ENCODE results near the gene KIAA2012.

The KIAA2012 gene

DNA sequence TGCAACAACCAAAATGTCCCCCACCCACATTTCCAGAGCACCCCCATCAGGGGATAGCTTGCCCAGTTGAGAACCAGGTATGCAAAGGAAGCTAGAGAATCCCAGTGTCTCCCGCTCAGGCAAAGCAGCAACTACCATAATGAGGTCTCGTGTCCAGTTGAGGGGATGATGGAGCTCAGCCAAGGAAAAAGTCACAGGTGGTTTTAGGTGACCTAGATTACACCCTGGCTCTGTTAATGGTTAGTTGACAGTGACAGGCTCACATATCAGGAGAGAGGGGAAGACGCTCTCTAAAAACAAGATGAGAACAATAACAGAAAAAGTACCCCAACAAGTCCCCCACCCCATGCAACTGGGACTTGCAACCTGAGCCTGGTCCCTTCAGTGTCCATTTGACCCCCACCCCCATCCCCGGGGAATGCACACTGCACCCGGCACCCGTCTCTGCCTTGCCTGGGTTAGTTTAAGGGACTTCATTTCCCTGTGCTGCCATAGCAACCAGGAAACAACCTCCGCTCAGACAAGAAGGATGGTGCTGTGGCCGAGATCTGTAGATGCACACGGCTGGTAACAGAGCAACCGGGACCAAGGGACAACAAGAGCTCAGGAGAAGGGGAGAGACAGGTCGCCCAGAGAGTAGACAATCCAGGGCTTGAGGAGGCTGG lies at the start of gene KIAA2012:
KIAA2012 (plus strand) TSS at position 519 of the 665 bp plus-strand sequence. CDS start 373 bp downstream, outside the sequence.
- no peak for DNase-seq (ENCODE audit: extremely low read depth, low read depth)
- TF ChIP-seq, protein P1, sequence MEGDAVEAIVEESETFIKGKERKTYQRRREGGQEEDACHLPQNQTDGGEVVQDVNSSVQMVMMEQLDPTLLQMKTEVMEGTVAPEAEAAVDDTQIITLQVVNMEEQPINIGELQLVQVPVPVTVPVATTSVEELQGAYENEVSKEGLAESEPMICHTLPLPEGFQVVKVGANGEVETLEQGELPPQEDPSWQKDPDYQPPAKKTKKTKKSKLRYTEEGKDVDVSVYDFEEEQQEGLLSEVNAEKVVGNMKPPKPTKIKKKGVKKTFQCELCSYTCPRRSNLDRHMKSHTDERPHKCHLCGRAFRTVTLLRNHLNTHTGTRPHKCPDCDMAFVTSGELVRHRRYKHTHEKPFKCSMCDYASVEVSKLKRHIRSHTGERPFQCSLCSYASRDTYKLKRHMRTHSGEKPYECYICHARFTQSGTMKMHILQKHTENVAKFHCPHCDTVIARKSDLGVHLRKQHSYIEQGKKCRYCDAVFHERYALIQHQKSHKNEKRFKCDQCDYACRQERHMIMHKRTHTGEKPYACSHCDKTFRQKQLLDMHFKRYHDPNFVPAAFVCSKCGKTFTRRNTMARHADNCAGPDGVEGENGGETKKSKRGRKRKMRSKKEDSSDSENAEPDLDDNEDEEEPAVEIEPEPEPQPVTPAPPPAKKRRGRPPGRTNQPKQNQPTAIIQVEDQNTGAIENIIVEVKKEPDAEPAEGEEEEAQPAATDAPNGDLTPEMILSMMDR (IDR thresholded peaks at IDR 0.05; ENCODE audit: low read depth, low read length, missing control alignments): no peak
- no peak within 1 kb of the TSS for H3K4me3 ChIP-seq (replicated peaks; ENCODE audit: low read depth, low read length)

DNA sequence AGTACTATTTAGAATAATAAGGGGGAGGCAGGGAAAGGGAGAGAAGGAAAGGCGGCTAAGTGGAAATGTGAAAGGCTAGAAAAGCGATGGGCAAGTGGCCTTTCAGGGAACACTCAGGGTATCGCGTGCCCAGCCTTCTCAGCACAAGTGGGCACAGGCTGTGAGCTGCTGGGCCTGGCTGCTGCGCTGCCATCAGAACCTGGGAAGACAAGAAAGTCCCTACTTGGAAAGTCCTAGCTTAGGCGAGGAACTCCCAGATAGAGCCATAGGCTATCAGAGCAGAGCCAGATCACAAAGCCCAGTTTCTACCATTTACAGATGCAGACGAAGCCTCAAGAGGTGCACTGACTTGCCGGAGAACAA lies 49.2 kb upstream of the KIAA2012 start:
- TF ChIP-seq, protein P1 (IDR thresholded peaks at IDR 0.05; ENCODE audit: low read depth, low read length, missing control alignments): no peak
- DNase-seq (ENCODE audit: extremely low read depth, low read depth): no peak
- no peak overlapping the region for H3K4me3 ChIP-seq (replicated peaks; ENCODE audit: low read depth, low read length)

DNA sequence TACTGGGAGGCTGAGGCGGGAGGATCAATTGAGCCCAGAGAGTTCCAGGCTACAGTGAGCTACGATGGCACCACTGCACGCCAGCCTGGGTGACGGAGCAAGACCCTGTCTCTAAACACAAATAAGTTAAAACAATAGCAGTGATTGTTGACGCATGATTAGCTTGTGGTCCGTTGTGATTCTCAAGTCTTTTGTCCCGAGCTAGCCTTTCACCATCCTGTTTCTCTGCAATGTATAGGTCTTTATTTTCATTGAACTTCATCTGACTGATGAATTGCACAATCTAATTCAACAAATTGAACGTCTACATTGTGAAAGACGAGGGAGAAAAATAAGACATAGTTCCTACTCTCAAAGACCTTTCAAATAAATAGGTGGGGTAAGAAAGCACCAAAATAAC lies 48.2 kb upstream of the KIAA2012 start:
- no peak for DNase-seq (ENCODE audit: extremely low read depth, low read depth)
- no peak overlapping the region for H3K4me3 ChIP-seq (replicated peaks; ENCODE audit: low read depth, low read length)
- TF ChIP-seq, protein P1 (IDR thresholded peaks at IDR 0.05; ENCODE audit: low read depth, low read length, missing control alignments): no peak

DNA sequence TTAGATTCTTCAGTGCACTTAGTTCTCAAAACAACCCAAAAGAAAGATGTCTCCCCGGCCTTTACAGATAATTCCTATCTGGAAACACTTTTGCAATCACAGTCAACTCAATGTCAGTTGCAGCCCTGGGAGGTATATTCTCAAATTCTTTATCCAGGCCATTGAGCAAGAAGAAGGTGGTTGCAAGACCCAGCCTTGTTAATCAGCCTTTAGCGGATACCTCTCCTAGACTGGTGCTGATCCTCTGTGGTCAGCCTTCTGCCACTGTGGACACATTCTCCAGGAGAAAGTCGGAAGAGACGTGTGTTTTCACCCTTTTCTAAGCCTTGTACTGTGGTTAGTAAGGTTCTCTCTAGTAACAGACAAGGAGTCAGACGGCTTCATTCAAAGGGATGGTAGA lies 47.2 kb upstream of the KIAA2012 start:
- DNase-seq (ENCODE audit: extremely low read depth, low read depth): no peak
- TF ChIP-seq, protein P1 (IDR thresholded peaks at IDR 0.05; ENCODE audit: low read depth, low read length, missing control alignments): no peak
- H3K4me3 ChIP-seq (replicated peaks; ENCODE audit: low read depth, low read length): no peak overlapping the region

DNA sequence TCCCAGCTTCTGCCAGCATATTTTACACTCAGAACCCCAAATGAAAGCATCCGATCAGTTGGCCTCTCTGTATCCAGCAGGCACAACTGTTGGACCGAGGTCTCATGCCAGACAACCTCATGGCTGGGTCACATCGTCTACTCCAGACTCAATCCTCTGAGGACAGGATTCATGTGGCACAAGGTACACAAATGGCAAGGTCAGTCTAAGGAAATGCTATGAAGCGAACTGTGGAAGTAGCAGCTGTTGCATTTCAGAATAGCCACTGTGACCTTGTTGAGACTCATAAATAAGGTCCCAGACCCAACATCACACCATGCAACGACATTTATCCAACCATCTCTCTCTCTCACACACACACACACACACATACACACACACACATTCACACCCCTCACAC lies 46.5 kb upstream of the KIAA2012 start:
- no peak for DNase-seq (ENCODE audit: extremely low read depth, low read depth)
- H3K4me3 ChIP-seq (replicated peaks; ENCODE audit: low read depth, low read length): no peak overlapping the region
- TF ChIP-seq, protein P1 (IDR thresholded peaks at IDR 0.05; ENCODE audit: low read depth, low read length, missing control alignments): no peak

DNA sequence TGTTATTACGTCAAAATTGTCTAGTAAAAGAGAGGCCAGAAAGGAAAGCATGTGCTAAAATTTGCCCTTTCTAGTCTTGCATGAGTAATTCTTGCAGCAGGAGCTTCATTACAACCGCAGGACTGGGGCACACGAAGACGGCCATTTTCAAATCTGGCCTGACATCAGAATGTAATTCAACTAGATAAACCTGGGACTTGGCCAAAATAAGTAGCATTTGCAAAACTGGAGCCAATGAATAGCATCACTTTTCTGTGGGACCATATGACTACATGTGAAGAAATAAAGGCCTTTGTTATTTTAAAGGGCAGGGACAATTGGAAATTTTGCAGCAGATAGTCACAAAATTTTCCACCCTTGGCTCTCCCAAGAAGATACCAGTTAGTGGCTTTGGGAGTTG lies 42.4 kb upstream of the KIAA2012 start:
- no peak for DNase-seq (ENCODE audit: extremely low read depth, low read depth)
- TF ChIP-seq, protein P1 (IDR thresholded peaks at IDR 0.05; ENCODE audit: low read depth, low read length, missing control alignments): no peak
- H3K4me3 ChIP-seq (replicated peaks; ENCODE audit: low read depth, low read length): no peak overlapping the region

Measured in HFF-Myc (cell line).